C4-2B (cell line): ENCODE measurements around the gene CASKIN1.

Source experiments
- CTCF ChIP-seq: fragments of 450-650 bp; conservative IDR thresholded peaks from 2 replicates; pipeline ENCODE4 v1.5.1; 2017; ENCODE audit warnings: mild to moderate bottlenecking
- ZFX ChIP-seq: fragments of 450-650 bp; IDR thresholded peaks from 2 replicates; pipeline ENCODE4 v1.6.1; 2017

- TF ChIP-seq ZFX (no peak), CTCF (no peak)
Measured at GRCh38 chr16:2155977-2156848, 40.2 kb downstream of the CASKIN1 start.
